Measurements from ENCODE around the gene GALNTL6.

The GALNTL6 gene

GRCh38 chr4:172982151-172982590, 1169.0 kb downstream of the GALNTL6 start:
- no peak for DNase-seq (ENCODE audit: low read depth, low spot score)

- DNase-seq (ENCODE audit: low read depth, low spot score): no peak
These were observed 1169.8 kb downstream of the GALNTL6 start for GRCh38 chr4:172983014-172983413.

GRCh38 chr4:172983631-172984030, 1170.4 kb downstream of the GALNTL6 start:
- DNase-seq (ENCODE audit: low read depth, low spot score): no peak

- no peak for DNase-seq (ENCODE audit: low read depth, low spot score)
These were observed 1172.3 kb downstream of the GALNTL6 start for GRCh38 chr4:172985552-172985951.

GRCh38 chr4:172986114-172986513, 1172.9 kb downstream of the GALNTL6 start:
- DNase-seq (ENCODE audit: low read depth, low spot score): no peak

GRCh38 chr4:172989984-172990820, 1177.0 kb downstream of the GALNTL6 start:
- DNase-seq (ENCODE audit: low read depth, low spot score): no peak

- no peak for DNase-seq (ENCODE audit: low read depth, low spot score)
These were observed 1179.6 kb downstream of the GALNTL6 start for GRCh38 chr4:172992648-172993378.

GRCh38 chr4:172995161-172995560, 1182.0 kb downstream of the GALNTL6 start:
- no peak for DNase-seq (ENCODE audit: low read depth, low spot score)

- no peak for DNase-seq (ENCODE audit: low read depth, low spot score)
These were observed 1182.5 kb downstream of the GALNTL6 start for GRCh38 chr4:172995704-172996103.

- no peak for DNase-seq (ENCODE audit: low read depth, low spot score)
These were observed 1183.5 kb downstream of the GALNTL6 start for GRCh38 chr4:172996571-172997216.

- DNase-seq (ENCODE audit: low read depth, low spot score): no peak
These were observed 1184.0 kb downstream of the GALNTL6 start for GRCh38 chr4:172997217-172997609.

GRCh38 chr4:172997856-172998255, 1184.7 kb downstream of the GALNTL6 start:
- no peak for DNase-seq (ENCODE audit: low read depth, low spot score)

- no peak for DNase-seq (ENCODE audit: low read depth, low spot score)
These were observed 1185.6 kb downstream of the GALNTL6 start for GRCh38 chr4:172998527-172999469.

- no peak for DNase-seq (ENCODE audit: low read depth, low spot score)
These were observed 1188.4 kb downstream of the GALNTL6 start for GRCh38 chr4:173001571-173001970.

GRCh38 chr4:173002830-173003561, 1189.8 kb downstream of the GALNTL6 start:
- no peak for DNase-seq (ENCODE audit: low read depth, low spot score)

- no peak for DNase-seq (ENCODE audit: low read depth, low spot score)
These were observed 1192.9 kb downstream of the GALNTL6 start for GRCh38 chr4:173005912-173006633.

GRCh38 chr4:173008436-173008835, 1195.2 kb downstream of the GALNTL6 start:
- DNase-seq (ENCODE audit: low read depth, low spot score): no peak

GRCh38 chr4:173009129-173009823, 1196.1 kb downstream of the GALNTL6 start:
- no peak for DNase-seq (ENCODE audit: low read depth, low spot score)

- no peak for DNase-seq (ENCODE audit: low read depth, low spot score)
These were observed 1199.4 kb downstream of the GALNTL6 start for GRCh38 chr4:173012608-173013007.

Measured in ELF-1 (cell line).